IPS-20b (cell line): ENCODE data around the gene AQP3.
"Not testable (repeated sequence)": the region's sequence is repeated elsewhere in the genome, so short reads cannot be mapped to it uniquely, and the experiment has no call there.

ENCODE experiments used
- H3K27ac ChIP-seq: one replicate; pipeline ENCODE4 v1.5.1; 2013; ENCODE audit warnings: low read length
- H3K27me3 ChIP-seq: 2 replicates; pipeline ENCODE4 v1.6.1; 2013; ENCODE audit warnings: mild to moderate bottlenecking, low read length, inconsistent platforms; ENCODE audit not compliant: insufficient read depth
- H3K36me3 ChIP-seq: 2 replicates; pipeline ENCODE4 v1.6.1; 2013; ENCODE audit warnings: low read depth, mild to moderate bottlenecking, inconsistent platforms, low read length, moderate library complexity; ENCODE audit not compliant: insufficient read depth
- H3K4me1 ChIP-seq: 2 replicates; pipeline ENCODE4 v1.6.1; 2013; ENCODE audit warnings: mild to moderate bottlenecking, control low read depth, inconsistent platforms, low read length, moderate library complexity; ENCODE audit not compliant: insufficient read depth
- H3K4me3 ChIP-seq: 2 replicates; pipeline ENCODE4 v1.5.1; 2013; ENCODE audit warnings: mild to moderate bottlenecking, low read length, inconsistent platforms
- H3K9ac ChIP-seq: 2 replicates; pipeline ENCODE4 v1.6.1; 2013; ENCODE audit warnings: low read depth, mild to moderate bottlenecking, inconsistent platforms, low read length, moderate library complexity
- H3K9me3 ChIP-seq: 2 replicates; pipeline ENCODE4 v1.6.1; 2013; ENCODE audit warnings: mild to moderate bottlenecking, low read depth, low read length, inconsistent platforms; ENCODE audit not compliant: insufficient read depth

The AQP3 gene

GRCh38 chr9:33446946-33447798 lies at the start of gene AQP3:
TSS of gene AQP3 (minus strand) at chr9:33447593. CDS start at chr9:33447530, 63 bp downstream.
- Histone ChIP-seq H3K9me3 (no peaks in the 10 kb centered on the region), H3K4me1 (peaks cover 11% of the 10 kb centered on the region), H3K4me3 (peak within 1 kb of the TSS; percentile 70), H3K36me3 (no peaks in the 10 kb centered on the region), H3K27me3 (peaks cover 35% of the 10 kb centered on the region), H3K9ac (no peak within 1 kb of the TSS; the same call in 1 of the 2 replicates), H3K27ac (no peak within 1 kb of the TSS)

GRCh38 chr9:33493819-33494218 lies 46.4 kb upstream of the AQP3 start:
- H3K4me3 ChIP-seq, H3K27me3 ChIP-seq, H3K9ac ChIP-seq, H3K27ac ChIP-seq, H3K9me3 ChIP-seq, H3K36me3 ChIP-seq, H3K4me1 ChIP-seq: not testable (repeated sequence)

- Histone ChIP-seq H3K36me3 (no peaks in the 10 kb centered on the region), H3K27me3 (no peaks in the 10 kb centered on the region), H3K9me3 (no peaks in the 10 kb centered on the region), H3K4me3 (no peak overlapping the region), H3K4me1 (no peaks in the 10 kb centered on the region), H3K9ac (no peak overlapping the region), H3K27ac (no peak overlapping the region)
Observed at GRCh38 chr9:33489066-33489465, 41.7 kb upstream of the AQP3 start.

GRCh38 chr9:33485312-33485711 lies 37.9 kb upstream of the AQP3 start:
- not testable (repeated sequence) for H3K27me3 ChIP-seq, H3K4me3 ChIP-seq, H3K4me1 ChIP-seq, H3K9me3 ChIP-seq, H3K27ac ChIP-seq, H3K9ac ChIP-seq, H3K36me3 ChIP-seq

- Histone ChIP-seq H3K36me3 (no peaks in the 10 kb centered on the region), H3K9ac (no peak overlapping the region), H3K27me3 (no peaks in the 10 kb centered on the region), H3K4me3 (no peak overlapping the region), H3K27ac (no peak overlapping the region), H3K9me3 (no peaks in the 10 kb centered on the region), H3K4me1 (no peaks in the 10 kb centered on the region)
Observed at GRCh38 chr9:33480976-33481375, 33.6 kb upstream of the AQP3 start.

GRCh38 chr9:33480106-33480505 lies 32.7 kb upstream of the AQP3 start:
- no peaks in the 10 kb centered on the region for H3K4me1 ChIP-seq
- no peak overlapping the region for H3K9ac ChIP-seq
- H3K4me3 ChIP-seq = no peak overlapping the region
- no peaks in the 10 kb centered on the region for H3K9me3 ChIP-seq
- no peaks in the 10 kb centered on the region for H3K27me3 ChIP-seq
- no peak overlapping the region for H3K27ac ChIP-seq
- H3K36me3 ChIP-seq = no peaks in the 10 kb centered on the region

- Histone ChIP-seq H3K27ac (no peak overlapping the region), H3K9ac (no peak overlapping the region), H3K9me3 (no peaks in the 10 kb centered on the region), H3K4me3 (no peak overlapping the region), H3K27me3 (no peaks in the 10 kb centered on the region), H3K36me3 (peaks cover 10% of the 10 kb centered on the region), H3K4me1 (peaks cover 2% of the 10 kb centered on the region; the same call in 1 of the 2 replicates)
Observed at GRCh38 chr9:33476503-33476902, 29.1 kb upstream of the AQP3 start.

GRCh38 chr9:33475357-33475756 lies 28.0 kb upstream of the AQP3 start:
- Histone ChIP-seq H3K4me3 (no peak overlapping the region), H3K36me3 (peaks cover 21% of the 10 kb centered on the region), H3K9me3 (no peaks in the 10 kb centered on the region), H3K4me1 (peaks cover 2% of the 10 kb centered on the region; the same call in 1 of the 2 replicates), H3K27me3 (no peaks in the 10 kb centered on the region), H3K27ac (no peak overlapping the region), H3K9ac (no peak overlapping the region)

- peaks cover 2% of the 10 kb centered on the region; the same call in 1 of the 2 replicates for H3K4me1 ChIP-seq
Observed at GRCh38 chr9:33473643-33474352, 26.4 kb upstream of the AQP3 start, which contains the start of gene NOL6. TSS of gene NOL6 (minus strand) at chr9:33473924. CDS start at chr9:33473842, 82 bp downstream.

GRCh38 chr9:33472881-33473615 lies 25.7 kb upstream of the AQP3 start:
- H3K4me3 ChIP-seq = peak overlapping the region; percentile 95
- H3K4me1 ChIP-seq = peaks cover 2% of the 10 kb centered on the region; the same call in 1 of the 2 replicates
- no peak overlapping the region for H3K27ac ChIP-seq
- peaks cover 44% of the 10 kb centered on the region for H3K36me3 ChIP-seq
- no peaks in the 10 kb centered on the region for H3K27me3 ChIP-seq
- H3K9ac ChIP-seq = peak overlapping the region; percentile 92
- no peaks in the 10 kb centered on the region for H3K9me3 ChIP-seq

More at GRCh38 chr9:33473643-33474352, 26.4 kb upstream of the AQP3 start, which contains the start of gene NOL6:
- Histone ChIP-seq H3K9me3 (no peaks in the 10 kb centered on the region), H3K4me3 (peak within 1 kb of the TSS; percentile 95), H3K36me3 (peaks cover 37% of the 10 kb centered on the region), H3K9ac (peak within 1 kb of the TSS; percentile 92), H3K27me3 (no peaks in the 10 kb centered on the region), H3K27ac (no peak within 1 kb of the TSS)

- Histone ChIP-seq H3K9me3 (no peaks in the 10 kb centered on the region), H3K27ac (no peak overlapping the region), H3K4me1 (peaks cover 2% of the 10 kb centered on the region; the same call in 1 of the 2 replicates), H3K4me3 (peak overlapping the region; percentile 95; the same call in 1 of the 2 replicates), H3K36me3 (peaks cover 51% of the 10 kb centered on the region), H3K27me3 (no peaks in the 10 kb centered on the region), H3K9ac (no peak overlapping the region; the same call in 1 of the 2 replicates)
Observed at GRCh38 chr9:33472171-33472880, 24.9 kb upstream of the AQP3 start.
